ENCODE data around the gene MAGI2.

MAGI2 gene

GRCh38 chr7:78686189-78686588 is 767.3 kb downstream of the MAGI2 start:
- TF ChIP-seq, protein P1, sequence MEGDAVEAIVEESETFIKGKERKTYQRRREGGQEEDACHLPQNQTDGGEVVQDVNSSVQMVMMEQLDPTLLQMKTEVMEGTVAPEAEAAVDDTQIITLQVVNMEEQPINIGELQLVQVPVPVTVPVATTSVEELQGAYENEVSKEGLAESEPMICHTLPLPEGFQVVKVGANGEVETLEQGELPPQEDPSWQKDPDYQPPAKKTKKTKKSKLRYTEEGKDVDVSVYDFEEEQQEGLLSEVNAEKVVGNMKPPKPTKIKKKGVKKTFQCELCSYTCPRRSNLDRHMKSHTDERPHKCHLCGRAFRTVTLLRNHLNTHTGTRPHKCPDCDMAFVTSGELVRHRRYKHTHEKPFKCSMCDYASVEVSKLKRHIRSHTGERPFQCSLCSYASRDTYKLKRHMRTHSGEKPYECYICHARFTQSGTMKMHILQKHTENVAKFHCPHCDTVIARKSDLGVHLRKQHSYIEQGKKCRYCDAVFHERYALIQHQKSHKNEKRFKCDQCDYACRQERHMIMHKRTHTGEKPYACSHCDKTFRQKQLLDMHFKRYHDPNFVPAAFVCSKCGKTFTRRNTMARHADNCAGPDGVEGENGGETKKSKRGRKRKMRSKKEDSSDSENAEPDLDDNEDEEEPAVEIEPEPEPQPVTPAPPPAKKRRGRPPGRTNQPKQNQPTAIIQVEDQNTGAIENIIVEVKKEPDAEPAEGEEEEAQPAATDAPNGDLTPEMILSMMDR (conservative IDR thresholded peaks at IDR 0.05; ENCODE audit: low read depth): no peak
- CTCF ChIA-PET: interaction anchor here (0.7 kb wide), 1 partner anchor 1342 kb away, joined by 3 read pairs; no protein-coding TSS in a partner anchor
- no peak for DNase-seq (ENCODE audit: low spot score)

GRCh38 chr7:78684201-78684600 is 769.3 kb downstream of the MAGI2 start:
- CTCF ChIA-PET: interaction anchor here (0.7 kb wide), 1 partner anchor 193 kb away, joined by 3 read pairs; no protein-coding TSS in a partner anchor
- TF ChIP-seq, protein P1 (conservative IDR thresholded peaks at IDR 0.05; ENCODE audit: low read depth): no peak
- POLR2A ChIA-PET (ENCODE audit: low non-redundant PET): no interaction called here
- no peak for DNase-seq (ENCODE audit: low spot score)
- H3K27ac ChIP-seq: no peak overlapping the region

More at GRCh38 chr7:78686189-78686588, 767.3 kb downstream of the MAGI2 start:
- no peak overlapping the region for H3K27ac ChIP-seq
- POLR2A ChIA-PET (ENCODE audit: low non-redundant PET): no interaction called here

- CTCF ChIA-PET: no interaction called here
- no peak for DNase-seq (ENCODE audit: low spot score)
- no peak overlapping the region for H3K27ac ChIP-seq
- POLR2A ChIA-PET (ENCODE audit: low non-redundant PET): no interaction called here
- TF ChIP-seq, protein P1 (conservative IDR thresholded peaks at IDR 0.05; ENCODE audit: low read depth): no peak
Observed at GRCh38 chr7:78683566-78683965, 769.9 kb downstream of the MAGI2 start.

- CTCF ChIA-PET: no interaction called here
- DNase-seq (ENCODE audit: low spot score): no peak
- no peak overlapping the region for H3K27ac ChIP-seq
- TF ChIP-seq, protein P1 (conservative IDR thresholded peaks at IDR 0.05; ENCODE audit: low read depth): no peak
- POLR2A ChIA-PET (ENCODE audit: low non-redundant PET): no interaction called here
Observed at GRCh38 chr7:78679112-78679876, 774.2 kb downstream of the MAGI2 start.

GRCh38 chr7:78677391-78677790 is 776.1 kb downstream of the MAGI2 start:
- H3K27ac ChIP-seq: no peak overlapping the region
- TF ChIP-seq, protein P1 (conservative IDR thresholded peaks at IDR 0.05; ENCODE audit: low read depth): no peak
- POLR2A ChIA-PET (ENCODE audit: low non-redundant PET): no interaction called here
- CTCF ChIA-PET: interaction anchor here (0.7 kb wide), 1 partner anchor 543 kb away, joined by 3 read pairs; no protein-coding TSS in a partner anchor
- no peak for DNase-seq (ENCODE audit: low spot score)

DNA sequence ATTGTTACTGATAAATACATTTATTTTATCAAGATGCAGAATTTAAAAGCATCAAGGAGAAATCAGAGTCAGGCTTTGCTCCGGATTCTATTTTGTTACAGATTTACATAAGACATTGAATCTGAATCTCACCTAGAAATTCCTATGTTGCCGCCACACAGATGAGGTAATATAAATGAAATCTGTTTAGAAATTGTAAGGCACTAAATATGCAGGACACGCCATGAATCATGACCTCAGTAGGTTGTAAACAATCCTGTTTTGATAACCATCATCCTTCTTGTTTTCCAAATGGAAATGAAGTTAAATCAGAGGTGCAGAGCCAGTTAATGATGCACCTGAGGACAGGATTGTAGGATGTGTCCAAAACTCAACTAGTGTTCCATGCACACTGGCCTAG is 778.0 kb downstream of the MAGI2 start:
- TF ChIP-seq, protein P1 (conservative IDR thresholded peaks at IDR 0.05; ENCODE audit: low read depth): no peak
- DNase-seq (ENCODE audit: low spot score): no peak
- POLR2A ChIA-PET (ENCODE audit: low non-redundant PET): no interaction called here
- CTCF ChIA-PET: no interaction called here
- no peak overlapping the region for H3K27ac ChIP-seq
